HL-60/S4 treated with phorbol 12-myristate 13-acetate at 8.2 ng/mL for 4 days and 3 days (cell line): ENCODE data around the gene C22orf15.

Experiments used
- in situ Hi-C: fragments of 300-500 bp; cut with MboI; formaldehyde crosslinking; loops from 2 replicates; pipeline ENCODE4 v1.15.0; 2022; ENCODE audit warnings: low sequenced_read_pairs

C22orf15 gene

DNA sequence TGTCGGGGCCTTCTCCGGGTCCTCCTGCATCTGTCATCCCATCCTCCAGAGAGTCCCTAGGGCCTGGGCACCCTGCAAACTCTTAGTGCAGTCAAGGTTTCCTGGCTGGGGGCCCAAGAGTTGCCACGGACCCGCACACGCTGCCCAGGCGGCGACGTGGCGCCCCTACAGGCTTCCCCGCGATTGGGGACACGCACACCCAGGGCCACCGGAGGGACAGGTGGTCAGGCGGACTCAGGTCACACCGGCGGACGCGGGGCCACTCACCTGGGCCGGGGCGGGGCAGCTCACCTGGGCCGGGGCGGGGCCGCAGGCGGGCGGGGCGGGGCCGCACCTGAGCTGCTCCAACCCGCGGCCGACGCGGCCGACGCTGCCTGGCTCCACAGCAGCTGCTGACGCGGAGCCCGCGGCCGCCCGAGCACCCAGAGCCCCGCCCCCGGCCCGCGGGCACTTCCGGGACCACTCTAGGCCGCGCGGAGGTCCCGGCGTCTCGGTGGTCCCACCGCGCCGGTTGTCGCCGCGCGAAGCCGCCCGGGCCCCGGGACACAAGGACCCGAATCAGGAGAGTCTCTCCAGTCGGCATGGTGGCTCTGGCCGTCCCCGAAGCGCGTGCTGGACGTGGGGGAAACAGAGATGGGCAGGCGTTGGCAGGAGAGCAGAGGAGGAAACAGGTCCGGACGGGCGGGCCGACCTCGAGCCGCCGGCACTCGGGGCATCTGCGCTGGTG, 11.9 kb upstream of the C22orf15 start, which contains the start of gene ZNF70:
Gene ZNF70, minus strand, starts transcription at position 399 of the 727 bp plus-strand sequence. CDS start 5,972 bp downstream, outside the sequence.
- in situ Hi-C loops, result no loop called here

DNA sequence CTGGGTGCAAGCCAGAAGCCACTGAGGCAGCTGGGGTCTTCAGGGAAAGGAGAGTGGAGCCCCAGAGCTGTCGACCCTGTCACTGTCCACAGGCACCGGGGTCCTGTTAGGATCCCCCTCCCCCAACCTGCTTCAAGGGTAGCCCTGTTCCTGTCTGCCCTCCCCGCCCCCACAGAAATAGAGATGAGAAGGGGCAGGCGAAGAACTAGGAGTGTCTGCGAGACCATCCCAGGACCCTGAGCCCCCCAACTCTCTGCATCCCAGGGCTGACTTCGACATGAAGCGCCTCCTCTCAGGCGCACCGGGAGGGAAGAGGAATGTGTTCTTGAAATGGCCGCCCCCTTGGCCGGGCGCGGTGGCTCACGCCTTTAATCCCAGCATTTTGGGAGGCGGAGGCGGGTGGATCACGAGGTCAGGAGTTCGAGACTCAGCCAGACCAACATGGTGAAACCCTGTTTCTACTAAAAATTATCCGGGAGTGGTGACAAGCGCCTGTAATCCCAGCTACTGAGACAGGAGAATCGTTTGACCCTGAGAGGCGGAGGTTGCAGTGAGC, 11.3 kb upstream of the C22orf15 start:
- in situ Hi-C loops, result no loop called here

DNA sequence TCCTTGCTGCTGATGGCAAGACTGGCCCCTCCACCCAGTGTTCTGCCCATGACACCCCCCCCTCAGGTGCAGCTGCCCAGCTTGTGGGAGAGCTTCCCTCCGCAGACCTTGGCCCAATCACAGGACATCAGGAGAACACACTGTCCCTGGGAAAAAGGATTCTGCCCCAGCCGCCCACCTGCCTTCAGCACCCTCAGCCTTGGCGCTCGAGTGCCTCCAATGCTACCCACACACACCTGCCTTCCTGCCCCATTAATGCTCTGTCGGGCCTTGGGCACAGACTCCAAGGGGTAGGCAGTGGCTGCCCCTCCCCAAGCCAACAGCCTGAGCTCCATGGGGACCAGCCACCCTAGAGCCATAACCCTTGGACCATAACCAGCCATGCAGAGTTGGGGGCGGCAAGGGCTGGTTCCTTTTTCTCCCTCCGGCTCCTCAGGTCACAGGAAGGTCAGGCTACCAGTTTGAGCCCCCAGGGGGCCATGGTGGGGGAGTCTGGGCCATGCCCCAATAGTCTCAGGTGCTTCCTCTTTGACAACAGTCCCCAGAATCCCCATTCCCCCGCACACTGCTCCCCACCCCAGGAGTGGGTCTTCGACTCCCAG, 10.6 kb upstream of the C22orf15 start:
- in situ Hi-C loops, result no loop called here

DNA sequence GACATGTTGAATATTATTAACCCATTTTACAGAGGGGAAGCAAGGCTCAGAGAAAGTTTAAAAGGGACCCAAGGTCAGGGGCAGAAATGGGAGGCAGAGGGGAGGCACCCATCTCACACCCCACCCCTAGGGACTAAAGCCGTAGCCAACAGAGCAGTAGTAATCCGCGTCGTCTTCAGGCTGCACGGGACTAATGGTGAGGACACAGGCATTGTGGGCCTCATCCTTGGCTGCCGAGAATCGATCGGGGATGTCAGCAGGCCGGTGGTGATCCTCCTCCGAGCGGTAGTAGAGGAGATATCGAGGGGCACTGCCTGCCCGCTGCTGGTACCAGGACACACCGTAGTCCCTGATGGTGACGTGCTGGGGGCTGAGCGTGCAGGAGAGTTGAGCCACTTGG, 10.0 kb upstream of the C22orf15 start:
- in situ Hi-C loops, result no loop called here

DNA sequence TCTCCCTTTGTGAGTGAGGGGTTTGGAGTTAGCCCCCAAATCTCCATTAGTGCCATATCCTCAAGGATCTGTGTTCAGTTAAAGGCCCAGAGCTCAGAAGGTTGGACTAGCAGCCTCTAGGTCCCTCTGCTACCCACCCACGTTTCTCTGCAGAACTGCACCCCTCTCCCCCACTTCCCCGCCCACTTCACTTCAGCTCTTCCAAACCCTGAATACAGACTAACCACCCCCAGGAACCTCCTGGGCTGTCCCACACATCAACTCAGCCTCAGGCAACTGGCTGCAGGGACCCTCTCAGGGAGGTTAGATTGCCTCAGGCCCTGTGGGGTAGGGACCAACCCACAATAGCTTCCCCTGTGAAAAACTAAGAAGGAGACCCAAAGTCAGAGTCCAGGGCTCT, 9.4 kb upstream of the C22orf15 start:
- in situ Hi-C loops, result no loop called here

DNA sequence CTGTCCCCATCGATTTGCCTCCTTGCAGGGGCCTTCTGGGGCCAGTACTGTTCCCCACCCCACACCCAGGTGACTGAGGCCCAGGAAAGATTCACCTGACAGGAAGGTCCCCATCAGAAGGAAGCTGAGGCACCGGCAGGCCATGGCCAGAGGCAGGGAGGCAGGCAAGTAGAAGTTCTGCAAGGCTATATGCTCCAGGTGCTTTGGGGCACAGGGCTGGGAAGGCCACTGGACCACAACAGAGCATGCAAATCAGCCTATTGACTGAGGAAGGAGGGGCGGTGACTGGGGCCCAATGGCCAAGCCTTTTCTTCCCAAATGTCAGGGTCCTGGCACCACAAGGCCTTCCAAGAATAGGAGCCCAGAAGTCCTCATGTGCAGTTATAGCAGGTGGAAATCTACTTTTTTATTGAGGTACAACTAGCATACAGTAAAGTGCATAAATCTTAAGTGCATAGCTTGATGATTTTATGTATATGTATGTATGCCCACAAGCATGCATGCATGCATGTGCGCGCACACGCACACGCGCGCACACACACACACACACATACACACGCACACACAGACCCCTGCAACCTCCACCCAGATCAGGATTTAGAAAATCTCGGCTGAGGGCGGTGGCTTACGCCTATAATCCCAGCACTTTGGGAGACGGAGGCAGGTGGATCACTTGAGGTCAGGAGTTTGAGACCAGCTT, 8.4 kb upstream of the C22orf15 start, which contains the start of gene VPREB3:
Gene VPREB3, minus strand, starts transcription at position 206 of the 700 bp plus-strand sequence. Its CDS starts 62 bp downstream, at position 144.
- in situ Hi-C loops, result no loop called here

DNA sequence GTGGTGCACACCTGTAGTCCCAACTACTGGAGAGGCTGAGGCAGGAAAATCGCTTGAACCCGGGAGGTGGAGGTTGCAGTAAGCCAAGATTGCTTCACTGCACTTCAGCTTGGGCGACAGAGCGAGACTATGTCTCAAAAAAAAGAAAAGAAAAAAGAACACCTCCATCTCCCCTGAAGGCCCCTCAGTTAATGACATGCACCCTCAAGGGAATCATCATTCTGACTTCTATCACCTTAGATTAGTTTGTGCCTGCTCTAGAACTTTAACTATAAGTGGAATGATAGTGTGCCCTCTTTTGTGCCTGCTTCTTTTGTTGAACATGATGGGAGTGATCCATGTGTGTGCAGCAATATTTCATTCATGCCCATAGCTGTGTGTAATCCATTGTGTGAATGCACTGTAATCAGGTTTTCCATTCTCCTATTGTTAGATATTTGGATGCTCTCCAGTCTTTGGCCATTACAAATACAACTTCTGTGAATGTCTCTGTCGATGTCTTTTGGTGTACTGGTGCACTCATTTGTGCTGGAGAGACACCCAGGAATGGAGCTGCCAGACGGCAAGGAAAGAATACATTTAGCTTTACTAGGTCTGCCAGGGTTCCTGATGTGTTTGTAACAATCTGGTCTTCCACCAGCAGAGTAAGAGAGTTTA, 7.7 kb upstream of the C22orf15 start:
- in situ Hi-C loops, result no loop called here

DNA sequence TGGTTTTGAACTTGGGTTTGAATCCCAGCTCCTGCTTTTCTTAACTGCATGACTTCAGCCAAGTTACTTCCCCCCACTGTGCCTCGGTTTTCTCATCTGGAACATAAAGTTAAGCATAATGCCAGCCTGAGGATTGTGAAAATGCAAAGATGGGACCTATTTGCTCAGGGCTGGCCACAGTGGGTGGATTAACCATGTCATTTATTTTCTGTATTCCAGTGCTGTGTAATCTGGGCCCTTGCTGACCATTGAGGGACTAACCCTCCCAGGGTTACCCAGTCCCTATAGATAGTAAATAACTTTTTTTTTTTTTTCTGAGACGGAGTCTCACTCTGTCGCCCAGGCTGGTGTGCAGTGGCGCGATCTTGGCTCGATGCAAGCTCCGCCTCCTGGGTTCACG, 7.1 kb upstream of the C22orf15 start:
- in situ Hi-C loops, result no loop called here

DNA sequence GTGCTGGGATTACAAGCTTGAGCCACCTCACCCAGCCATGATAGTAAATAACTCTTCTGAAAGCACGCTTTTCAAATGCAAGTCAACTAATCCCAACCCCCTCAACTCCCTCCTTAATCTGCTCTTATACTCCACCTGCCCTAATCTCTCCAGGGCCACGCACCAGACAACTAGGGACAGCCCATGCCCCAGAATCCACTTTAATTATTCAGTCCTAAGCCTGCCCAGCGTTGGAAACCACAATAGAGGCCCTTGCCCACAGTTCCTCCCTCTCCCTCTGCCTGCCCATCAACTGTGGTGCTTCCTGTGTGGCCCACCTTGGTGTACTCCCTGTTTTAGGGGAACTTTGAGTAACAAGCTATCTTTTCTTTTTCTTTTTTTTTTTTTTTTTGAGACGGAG, 5.9 kb upstream of the C22orf15 start:
- in situ Hi-C loops, result no loop called here

DNA sequence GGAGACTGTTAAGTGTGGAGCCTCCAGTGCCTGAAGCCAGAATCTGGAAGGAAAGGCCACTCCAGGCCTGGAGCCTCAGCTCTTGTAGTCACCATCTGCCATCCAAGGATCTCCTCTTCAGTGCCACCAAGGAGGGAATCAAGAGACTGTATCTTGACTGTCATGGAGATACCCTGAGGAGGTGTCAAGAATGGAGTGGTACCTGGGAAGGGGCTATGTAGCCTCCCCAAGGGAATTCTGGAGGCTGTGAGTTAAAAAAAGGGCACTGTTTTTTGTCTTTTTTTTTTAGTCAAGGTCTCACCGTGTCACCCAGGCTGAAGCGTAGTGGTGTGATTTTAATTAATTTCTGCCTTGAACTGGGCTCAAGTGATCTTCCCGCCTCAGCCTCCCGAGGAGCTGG, 3.2 kb upstream of the C22orf15 start:
- in situ Hi-C loops, result no loop called here

DNA sequence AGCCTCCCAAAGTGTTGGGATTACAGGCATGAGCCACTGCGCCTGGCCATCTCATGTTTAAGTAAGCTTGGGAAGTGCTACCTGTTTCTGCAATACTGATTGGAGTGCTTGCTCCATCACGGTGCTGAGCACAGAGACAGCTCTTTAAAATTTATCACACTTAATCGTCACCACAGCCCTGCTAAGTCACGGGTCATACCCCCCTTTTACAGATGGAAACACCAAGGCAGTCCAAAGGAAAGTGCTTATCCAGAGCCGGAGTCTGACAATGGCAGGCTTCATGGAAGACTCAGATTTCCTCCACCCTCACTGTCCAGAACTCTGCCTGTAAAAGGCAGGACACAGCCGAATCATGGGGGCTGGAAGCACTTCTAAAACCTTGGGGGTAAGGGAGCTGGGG, 2.7 kb upstream of the C22orf15 start:
- in situ Hi-C loops, result no loop called here

DNA sequence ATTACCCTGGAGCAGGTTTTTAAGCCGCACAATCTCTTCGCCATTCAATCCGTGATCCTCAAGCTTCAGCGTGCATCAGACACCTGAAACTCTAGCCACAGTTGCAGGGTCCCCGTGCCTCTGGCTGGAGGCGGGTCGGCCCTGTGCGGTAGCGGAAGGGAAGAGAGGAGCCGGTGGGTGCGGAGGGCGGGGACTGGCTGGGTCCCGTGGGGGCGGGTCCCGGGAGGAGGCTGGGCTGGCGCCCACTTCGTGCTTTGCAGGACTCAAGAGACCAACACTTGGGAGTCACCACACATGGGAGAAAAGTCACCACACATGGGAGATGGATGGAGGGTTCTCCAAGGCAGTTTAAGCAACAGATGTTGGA, 772 bp downstream of the C22orf15 start:
- in situ Hi-C loops, result no loop called here

DNA sequence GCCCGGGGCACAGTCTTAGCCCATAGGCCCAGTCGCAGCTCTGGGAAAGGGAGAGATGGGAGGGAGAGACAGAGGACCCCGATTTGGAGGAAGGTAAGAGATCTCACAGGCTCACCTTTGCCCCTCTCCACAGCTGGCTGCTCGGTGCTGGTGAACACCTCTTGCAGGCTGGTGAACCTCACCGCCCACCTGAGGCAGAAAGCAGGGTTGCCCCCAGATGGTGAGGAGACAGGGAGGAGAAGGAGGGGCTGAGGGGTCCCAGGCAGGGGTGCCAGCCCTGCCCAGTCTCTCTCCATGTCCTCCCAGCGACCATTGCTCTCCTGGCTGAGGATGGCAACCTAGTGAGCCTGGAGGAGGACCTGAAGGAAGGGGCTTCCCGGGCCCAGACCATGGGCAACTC, 1.2 kb downstream of the C22orf15 start:
- in situ Hi-C loops, result no loop called here

DNA sequence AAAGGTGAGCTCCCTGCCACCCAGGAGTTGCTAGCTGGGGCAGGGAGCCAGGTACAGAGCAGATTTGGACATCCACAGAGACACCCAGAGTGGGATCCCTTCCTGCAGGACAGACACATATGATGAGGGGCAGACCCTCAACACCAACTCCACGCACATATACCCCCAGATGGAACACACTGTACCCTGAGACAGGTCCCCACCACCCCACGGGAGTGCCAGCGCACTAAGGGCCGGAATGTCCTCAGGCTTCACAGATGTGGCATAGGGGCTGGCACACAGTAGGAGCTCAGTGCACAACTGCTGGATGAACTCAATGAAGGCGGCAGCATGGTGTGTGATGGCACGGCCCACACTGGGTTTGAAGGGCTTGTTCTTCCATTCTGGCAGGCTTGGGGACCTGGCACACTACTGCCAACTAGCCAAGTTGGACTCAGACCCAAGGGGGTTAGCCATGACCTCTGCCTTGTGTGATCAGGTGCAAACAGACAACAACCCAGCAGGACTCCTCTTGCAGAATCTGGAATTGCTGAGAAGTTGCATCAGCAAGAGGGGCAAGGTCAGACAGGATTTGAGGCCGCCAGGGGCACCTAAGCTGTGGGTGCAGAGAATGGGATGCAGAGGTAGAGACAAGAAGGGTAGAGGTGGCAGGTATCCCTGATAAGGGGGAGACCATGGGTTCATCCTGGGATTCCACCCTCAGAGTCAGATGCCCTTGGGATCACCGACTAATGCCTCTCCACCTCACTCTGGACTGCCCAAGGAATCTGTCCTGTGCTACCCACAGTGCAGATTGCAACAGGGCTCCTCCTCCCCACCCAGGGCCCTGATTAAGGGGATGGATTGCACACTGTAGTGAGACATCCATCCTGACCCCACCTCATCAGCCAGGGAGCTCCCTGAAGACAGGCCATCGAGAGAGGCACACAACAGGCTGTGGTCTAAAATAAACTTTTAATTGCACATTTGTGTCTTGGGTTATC, 2.4 kb downstream of the C22orf15 start:
- in situ Hi-C loops, result no loop called here

DNA sequence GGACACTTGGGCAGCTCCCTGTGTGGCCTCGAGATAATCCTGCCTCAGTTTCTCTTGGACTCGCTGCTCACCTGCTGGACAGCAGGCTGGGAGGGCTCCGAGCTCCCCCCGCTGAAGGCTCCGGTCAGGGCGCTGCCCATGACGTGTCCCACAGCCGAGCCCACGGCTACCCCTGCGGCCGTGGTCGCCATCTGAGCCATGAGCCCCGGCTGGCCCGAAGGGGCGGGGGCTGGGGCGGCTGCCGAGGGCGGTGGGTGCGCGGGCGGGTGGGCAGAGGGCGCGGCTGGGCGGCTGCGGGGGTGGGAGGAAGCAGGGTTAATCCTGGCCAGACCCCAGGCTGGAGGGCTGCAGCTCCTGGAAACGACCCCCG, 4.5 kb downstream of the C22orf15 start:
- in situ Hi-C loops, result no loop called here

DNA sequence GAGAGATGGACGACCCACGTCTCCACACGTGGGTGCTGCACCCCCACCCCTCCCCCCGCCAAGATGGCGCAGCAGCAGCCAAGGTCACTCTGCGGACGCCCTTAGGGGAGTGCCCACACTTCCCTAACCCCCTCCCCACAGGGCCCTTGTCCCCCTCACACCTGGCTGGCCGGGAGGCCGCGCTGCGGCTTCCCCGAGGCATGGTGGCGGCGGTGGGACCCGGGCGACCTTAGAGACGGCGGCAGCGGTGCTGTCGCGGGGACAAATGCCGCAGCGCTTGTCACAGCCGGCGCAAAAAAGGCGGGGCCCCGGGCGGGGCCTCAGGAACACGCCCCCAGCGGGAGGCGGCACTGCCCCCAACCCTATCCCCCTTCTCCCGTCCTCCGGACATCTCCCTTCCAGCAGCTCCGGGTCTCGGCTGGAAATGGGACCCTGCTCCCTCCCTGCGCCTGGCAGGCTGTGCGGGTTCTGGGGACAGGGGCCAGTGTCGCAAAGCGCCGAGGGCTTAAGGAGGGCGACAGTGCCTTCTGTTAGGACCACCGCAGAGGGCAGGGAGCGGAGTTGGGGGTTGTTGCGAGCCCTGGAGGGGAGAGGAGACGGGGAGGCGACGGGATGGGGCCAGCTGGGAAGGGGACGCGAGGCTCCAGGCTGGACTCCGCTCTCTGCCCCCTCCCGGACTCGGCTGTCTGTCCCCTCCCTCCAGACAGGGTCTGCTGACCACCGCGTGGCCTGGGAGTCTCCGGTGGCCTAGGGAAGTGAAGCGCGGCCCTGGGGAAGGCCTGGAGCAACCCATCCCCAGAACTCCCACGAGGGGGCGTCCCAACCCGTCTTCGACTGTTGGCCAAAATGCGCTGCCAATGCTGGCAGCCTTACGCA, 5.1 kb downstream of the C22orf15 start, which contains the start of gene CHCHD10:
Gene CHCHD10, minus strand, starts transcription at position 300 of the 876 bp plus-strand sequence. Its CDS starts 98 bp downstream, at position 202.
- in situ Hi-C loops, result no loop called here

DNA sequence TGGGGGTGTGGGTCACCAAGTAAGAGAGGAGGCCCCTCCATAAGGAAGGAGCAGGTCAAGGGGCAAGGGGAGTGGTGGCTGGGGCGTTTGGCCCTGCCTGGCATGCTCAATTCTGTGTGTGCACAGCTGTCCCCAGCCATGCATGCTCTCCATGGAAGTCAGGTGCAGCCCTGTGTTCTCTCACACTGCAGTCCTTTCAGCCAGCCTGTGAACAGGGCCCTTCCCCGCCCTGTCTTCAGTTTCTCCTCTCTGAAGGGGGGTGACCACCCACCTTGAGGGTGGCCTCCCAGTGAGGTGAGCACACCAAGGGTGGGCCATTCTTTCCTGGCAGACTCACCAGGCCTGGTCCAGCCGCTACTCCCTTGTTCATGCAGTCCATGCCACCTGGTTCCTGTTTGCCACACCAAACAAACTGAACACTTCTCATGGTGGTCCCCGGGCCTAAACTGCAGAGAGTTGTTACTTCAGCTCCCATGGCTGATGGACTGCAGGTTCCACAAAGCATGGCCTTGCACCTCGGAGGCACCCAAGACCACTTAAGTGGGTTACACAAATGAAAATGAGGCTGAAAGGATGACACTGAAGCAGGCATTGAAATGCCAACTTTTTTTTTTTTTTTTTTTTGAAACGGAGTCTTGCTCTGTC, 6.7 kb downstream of the C22orf15 start:
- in situ Hi-C loops, result no loop called here

DNA sequence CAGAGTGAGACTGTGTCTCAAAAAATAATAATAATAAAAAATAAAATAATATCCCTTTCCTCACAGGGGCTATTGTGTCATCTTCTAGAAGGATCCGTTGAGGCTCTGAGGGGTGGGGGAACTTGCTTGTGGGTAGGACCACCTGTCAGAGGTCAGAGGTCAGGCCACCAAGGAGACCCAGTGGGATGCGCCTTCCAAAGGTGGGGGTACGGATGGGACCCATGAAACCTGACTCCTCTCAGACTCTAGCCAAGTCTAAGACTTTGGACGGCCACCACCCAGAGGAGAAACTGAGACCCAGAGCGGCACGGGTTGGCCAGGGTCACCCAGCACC, 9.5 kb downstream of the C22orf15 start:
- in situ Hi-C loops, result no loop called here
